Esophagus muscularis mucosa (tissue), 4 donors: ENCODE measurements around the gene PGAM2. TPM values are rescaled to one million over a fixed set of nuclear protein-coding genes. Genes with fewer than 3 reads are reported as not detected.
A peak's percentile ranks its signal among the peaks of the same experiment; 100 is the strongest.

Source experiments
- DNase-seq: peaks from one replicate; pipeline ENCODE4 v3.0.0-alpha.2; 2017; ENCODE audit errors: extremely low spot score
- H3K27ac ChIP-seq, 4 donors: fragments of 200-600 bp; sonication (generic); replicated peaks in 1 of 4; 1 replicate in 3 of 4; 2 replicates in 1 of 4; pipeline ENCODE4 v1.5.1; 2016 to 2019; ENCODE audit warnings: mild to moderate bottlenecking in 1 of 4
- H3K27me3 ChIP-seq, 4 donors: fragments of 200-600 bp; sonication (generic); one replicate each; pipeline versions ENCODE4 v1.5.1 to v1.6.0; 2016 to 2019
- H3K36me3 ChIP-seq, 4 donors: fragments of 200-600 bp; sonication (generic); one replicate each; pipeline ENCODE4 v1.5.1; 2016 to 2019
- H3K4me1 ChIP-seq, 4 donors: fragments of 200-600 bp; sonication (generic); one replicate each; pipeline ENCODE4 v1.5.1; 2016 to 2019
- H3K4me3 ChIP-seq, 4 donors: fragments of 200-600 bp; sonication (generic); 1 replicate in 2 of 4; 2 replicates in 2 of 4; pipeline ENCODE4 v1.5.1; 2016 to 2019; ENCODE audit warnings: mild to moderate bottlenecking in 4 of 4, moderate library complexity in 1 of 4
- H3K9me3 ChIP-seq, 4 donors: fragments of 200-600 bp; sonication (generic); 1 replicate in 3 of 4; 2 replicates in 1 of 4; pipeline ENCODE4 v1.5.1; 2016 to 2019
- EP300 ChIP-seq: sonication (generic); formaldehyde crosslinking; IDR thresholded peaks from one replicate; pipeline ENCODE4 v1.6.1; 2017; ENCODE audit warnings: antibody characterized with exemption
- POLR2A ChIP-seq: fragments of 450-650 bp; IDR thresholded peaks from one replicate; pipeline ENCODE4 v1.6.1; 2017; ENCODE audit warnings: antibody characterized with exemption, moderate library complexity, mild to moderate bottlenecking, low read depth
- POLR2AphosphoS5 ChIP-seq, 2 donors: sonication (generic); formaldehyde crosslinking; IDR thresholded peaks; one replicate each; pipeline ENCODE4 v1.6.1; 2017; ENCODE audit warnings: antibody characterized with exemption in 2 of 2
- WGBS: methylation state at CpG from one replicate; pipeline ENCODE4 v1.1.5; 2018; 5-methylcytosine and 5-hydroxymethylcytosine counted together
- intact Hi-C: fragments of 100-400 bp; cut with DNase I; formaldehyde crosslinking; loops from one replicate; pipeline ENCODE4 v1.15.1; 2023
- total RNA-seq, 4 donors: library from RNA; depleted of rRNA; stranded (reverse); fragments of >200 nt; gene quantifications; one replicate each; pipeline versions ENCODE4 v1.1.0 to v1.2.1, GENCODE V29; 2016
- TF ChIP-seq, protein P1 (sequence below), 3 experiments: fragments of 200-600 bp in 2 of 3; fragments of 450-650 bp in 1 of 3; sonication (generic) in 2 of 3; IDR thresholded peaks; one replicate each; pipeline ENCODE4 v1.5.1; 2017 to 2019; ENCODE audit warnings: antibody characterized with exemption in 3 of 3, mild to moderate bottlenecking in 2 of 3, moderate library complexity in 1 of 3

The PGAM2 gene
- total RNA-seq, 4 donors from 2014 or later, result 0.52 to 1.8 (median 0.66) TPM; not detected in 1

DNA sequence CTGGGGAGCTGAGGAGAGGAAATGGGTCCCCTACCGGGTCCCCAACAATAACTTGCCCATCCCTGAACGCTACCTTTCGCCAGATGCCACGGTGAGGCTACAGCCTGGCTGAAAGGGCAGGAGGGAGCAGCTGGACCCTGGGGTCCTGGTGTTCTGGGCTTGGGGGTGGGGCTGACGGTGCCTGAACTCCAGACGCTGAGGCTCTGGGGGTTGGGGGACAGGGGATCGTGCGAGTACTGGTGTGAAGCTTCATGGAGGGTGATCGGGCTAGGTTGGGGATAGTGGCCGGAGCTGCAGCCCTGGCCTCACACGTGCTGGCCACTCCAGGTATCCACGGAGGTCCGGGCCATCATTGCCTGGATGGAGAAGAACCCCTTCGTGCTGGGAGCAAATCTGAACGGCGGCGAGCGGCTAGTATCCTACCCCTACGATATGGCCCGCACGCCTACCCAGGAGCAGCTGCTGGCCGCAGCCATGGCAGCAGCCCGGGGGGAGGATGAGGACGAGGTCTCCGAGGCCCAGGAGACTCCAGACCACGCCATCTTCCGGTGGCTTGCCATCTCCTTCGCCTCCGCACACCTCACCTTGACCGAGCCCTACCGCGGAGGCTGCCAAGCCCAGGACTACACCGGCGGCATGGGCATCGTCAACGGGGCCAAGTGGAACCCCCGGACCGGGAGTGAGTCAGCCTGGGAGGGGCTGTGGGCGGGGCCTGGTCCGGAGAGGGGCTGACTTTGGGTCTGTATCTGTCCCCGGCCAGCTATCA is 47.0 kb upstream of the PGAM2 start:
- intact Hi-C loops, result no loop called here
- peaks cover 12 to 36% (median 22%) of the 10 kb centered on the region in 4 donors for H3K4me1 ChIP-seq
- H3K36me3 ChIP-seq, result peaks cover 15 to 100% (median 79%) of the 10 kb centered on the region in 4 donors
- TF ChIP-seq EP300 (no peak), POLR2A (no peak), POLR2AphosphoS5 (IDR thresholded peaks at IDR 0.05) (no peak)
- TF ChIP-seq, protein P1, sequence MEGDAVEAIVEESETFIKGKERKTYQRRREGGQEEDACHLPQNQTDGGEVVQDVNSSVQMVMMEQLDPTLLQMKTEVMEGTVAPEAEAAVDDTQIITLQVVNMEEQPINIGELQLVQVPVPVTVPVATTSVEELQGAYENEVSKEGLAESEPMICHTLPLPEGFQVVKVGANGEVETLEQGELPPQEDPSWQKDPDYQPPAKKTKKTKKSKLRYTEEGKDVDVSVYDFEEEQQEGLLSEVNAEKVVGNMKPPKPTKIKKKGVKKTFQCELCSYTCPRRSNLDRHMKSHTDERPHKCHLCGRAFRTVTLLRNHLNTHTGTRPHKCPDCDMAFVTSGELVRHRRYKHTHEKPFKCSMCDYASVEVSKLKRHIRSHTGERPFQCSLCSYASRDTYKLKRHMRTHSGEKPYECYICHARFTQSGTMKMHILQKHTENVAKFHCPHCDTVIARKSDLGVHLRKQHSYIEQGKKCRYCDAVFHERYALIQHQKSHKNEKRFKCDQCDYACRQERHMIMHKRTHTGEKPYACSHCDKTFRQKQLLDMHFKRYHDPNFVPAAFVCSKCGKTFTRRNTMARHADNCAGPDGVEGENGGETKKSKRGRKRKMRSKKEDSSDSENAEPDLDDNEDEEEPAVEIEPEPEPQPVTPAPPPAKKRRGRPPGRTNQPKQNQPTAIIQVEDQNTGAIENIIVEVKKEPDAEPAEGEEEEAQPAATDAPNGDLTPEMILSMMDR (IDR thresholded peaks at IDR 0.05), result no peak
- peak overlapping the region in 1 of 4 donors; percentile 39 for H3K27ac ChIP-seq
- no peaks in the 10 kb centered on the region for H3K9me3 ChIP-seq
- H3K27me3 ChIP-seq, result no peaks in the 10 kb centered on the region
- DNase-seq, result no peak
- 71% methylated on average over 21 of the region's 41 CpGs for WGBS
- no peak overlapping the region for H3K4me3 ChIP-seq

DNA sequence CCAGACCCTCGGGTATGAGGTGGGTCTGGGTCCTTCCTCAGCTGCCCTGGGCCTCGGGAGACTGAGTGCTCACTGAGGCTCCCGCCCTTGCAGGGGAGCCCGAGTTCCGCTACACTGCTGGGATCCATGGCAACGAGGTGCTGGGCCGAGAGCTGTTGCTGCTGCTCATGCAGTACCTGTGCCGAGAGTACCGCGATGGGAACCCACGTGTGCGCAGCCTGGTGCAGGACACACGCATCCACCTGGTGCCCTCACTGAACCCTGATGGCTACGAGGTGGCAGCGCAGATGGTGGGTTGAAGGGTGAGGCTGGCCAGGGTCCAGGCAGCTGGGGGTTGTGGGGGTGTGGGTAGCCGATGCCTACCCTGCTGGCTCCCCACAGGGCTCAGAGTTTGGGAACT is 46.4 kb upstream of the PGAM2 start:
- H3K27me3 ChIP-seq, result no peaks in the 10 kb centered on the region
- peak overlapping the region in 1 of 4 donors; percentile 39 for H3K27ac ChIP-seq
- H3K9me3 ChIP-seq, result no peaks in the 10 kb centered on the region
- peaks cover 14 to 43% (median 28%) of the 10 kb centered on the region in 4 donors for H3K4me1 ChIP-seq
- WGBS, result no CpG with 5 or more reads among the region's 16 CpGs
- no peak for DNase-seq
- H3K36me3 ChIP-seq, result peaks cover 11 to 100% (median 75%) of the 10 kb centered on the region in 4 donors
- H3K4me3 ChIP-seq, result no peak overlapping the region
- intact Hi-C loops, result no loop called here
- TF ChIP-seq POLR2AphosphoS5 (IDR thresholded peaks at IDR 0.05) (no peak), POLR2A (no peak), EP300 (no peak)
- TF ChIP-seq, protein P1 (IDR thresholded peaks at IDR 0.05), result no peak

DNA sequence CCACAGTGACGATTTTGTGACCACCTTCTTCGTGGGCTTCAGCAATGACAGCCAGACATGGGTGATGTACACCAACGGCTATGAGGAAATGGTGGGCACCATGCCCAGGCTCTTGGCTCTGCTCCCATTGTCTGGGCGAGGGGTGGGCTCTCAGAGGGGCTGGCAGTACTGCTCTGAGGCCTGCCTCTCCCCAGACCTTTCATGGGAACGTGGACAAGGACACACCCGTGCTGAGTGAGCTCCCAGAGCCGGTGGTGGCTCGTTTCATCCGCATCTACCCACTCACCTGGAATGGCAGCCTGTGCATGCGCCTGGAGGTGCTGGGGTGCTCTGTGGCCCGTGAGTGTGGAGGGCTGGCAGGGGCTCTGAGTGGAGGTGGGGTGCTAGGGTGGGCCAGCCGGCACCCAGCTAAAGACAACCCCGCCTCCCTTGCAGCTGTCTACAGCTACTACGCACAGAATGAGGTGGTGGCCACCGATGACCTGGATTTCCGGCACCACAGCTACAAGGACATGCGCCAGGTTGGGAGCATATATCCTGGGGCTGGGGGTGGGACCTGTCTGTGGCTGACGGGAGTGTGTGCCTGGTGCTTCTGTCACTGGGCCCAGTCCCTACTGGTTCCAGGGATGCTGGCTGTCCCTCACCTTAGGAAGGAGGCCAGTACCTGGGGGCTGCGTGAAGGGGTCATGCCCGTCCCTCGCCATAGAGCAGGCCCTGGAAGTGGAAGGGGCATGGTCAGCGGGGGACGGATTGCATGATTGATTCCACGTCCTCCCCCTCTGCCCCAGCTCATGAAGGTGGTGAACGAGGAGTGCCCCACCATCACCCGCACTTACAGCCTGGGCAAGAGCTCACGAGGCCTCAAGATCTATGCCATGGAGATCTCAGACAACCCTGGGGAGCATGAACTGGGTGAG is 45.6 kb upstream of the PGAM2 start:
- WGBS, result 81% methylated on average over 9 of the region's 27 CpGs
- DNase-seq, result no peak
- H3K27me3 ChIP-seq, result no peaks in the 10 kb centered on the region
- peaks cover 7 to 97% (median 67%) of the 10 kb centered on the region in 4 donors for H3K36me3 ChIP-seq
- H3K9me3 ChIP-seq, result no peaks in the 10 kb centered on the region
- H3K27ac ChIP-seq, result peak overlapping the region in 2 of 4 donors; percentile 51 to 90
- intact Hi-C loops, result no loop called here
- TF ChIP-seq EP300, result no peak
- TF ChIP-seq, protein P1 (IDR thresholded peaks at IDR 0.05), result no peak
- no peak for TF ChIP-seq POLR2A
- no peak for TF ChIP-seq POLR2AphosphoS5 (IDR thresholded peaks at IDR 0.05)
- H3K4me3 ChIP-seq, result no peak overlapping the region
- peaks cover 19 to 51% (median 36%) of the 10 kb centered on the region in 4 donors for H3K4me1 ChIP-seq

DNA sequence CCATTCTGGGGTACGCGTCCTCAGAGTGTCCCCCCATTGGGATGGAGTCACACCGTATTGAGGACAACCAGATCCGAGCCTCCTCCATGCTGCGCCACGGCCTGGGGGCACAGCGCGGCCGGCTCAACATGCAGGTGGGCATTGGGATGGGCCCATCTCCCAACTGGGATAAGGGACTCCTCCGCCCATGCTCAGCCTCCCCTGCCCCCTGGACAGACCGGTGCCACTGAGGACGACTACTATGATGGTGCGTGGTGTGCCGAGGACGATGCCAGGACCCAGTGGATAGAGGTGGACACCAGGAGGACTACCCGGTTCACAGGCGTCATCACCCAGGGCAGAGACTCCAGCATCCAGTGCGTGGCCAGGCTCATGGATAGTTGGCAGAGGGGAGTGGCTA is 44.6 kb upstream of the PGAM2 start:
- H3K27me3 ChIP-seq, result no peaks in the 10 kb centered on the region
- no peak overlapping the region for H3K4me3 ChIP-seq
- peak overlapping the region in 2 of 4 donors; percentile 89 to 90 for H3K27ac ChIP-seq
- peaks cover 22 to 60% (median 46%) of the 10 kb centered on the region in 4 donors for H3K4me1 ChIP-seq
- intact Hi-C loops, result no loop called here
- TF ChIP-seq POLR2AphosphoS5 (IDR thresholded peaks at IDR 0.05) (no peak), POLR2A (no peak), EP300 (no peak)
- TF ChIP-seq, protein P1 (IDR thresholded peaks at IDR 0.05), result no peak
- DNase-seq, result no peak
- no peaks in the 10 kb centered on the region for H3K9me3 ChIP-seq
- WGBS, result 90% methylated on average over 18 of the region's 18 CpGs
- peaks cover 5 to 87% (median 57%) of the 10 kb centered on the region in 4 donors for H3K36me3 ChIP-seq
